Glomerular visceral epithelial cell (primary cell): ENCODE results near the gene RBKS.
"Not testable (repeated sequence)": the region's sequence is repeated elsewhere in the genome, so short reads cannot be mapped to it uniquely, and the experiment has no call there.

ENCODE experiments used
- DNase-seq: peaks from one replicate; pipeline ENCODE4 v3.0.0-alpha.2; 2016; ENCODE audit errors: extremely low spot score

Gene RBKS

GRCh38 chr2:27906074-27906473 is 15.9 kb upstream of the RBKS start:
- no peak for DNase-seq

- DNase-seq, result no peak
These were observed 14.1 kb upstream of the RBKS start for GRCh38 chr2:27904405-27904665.

DNA sequence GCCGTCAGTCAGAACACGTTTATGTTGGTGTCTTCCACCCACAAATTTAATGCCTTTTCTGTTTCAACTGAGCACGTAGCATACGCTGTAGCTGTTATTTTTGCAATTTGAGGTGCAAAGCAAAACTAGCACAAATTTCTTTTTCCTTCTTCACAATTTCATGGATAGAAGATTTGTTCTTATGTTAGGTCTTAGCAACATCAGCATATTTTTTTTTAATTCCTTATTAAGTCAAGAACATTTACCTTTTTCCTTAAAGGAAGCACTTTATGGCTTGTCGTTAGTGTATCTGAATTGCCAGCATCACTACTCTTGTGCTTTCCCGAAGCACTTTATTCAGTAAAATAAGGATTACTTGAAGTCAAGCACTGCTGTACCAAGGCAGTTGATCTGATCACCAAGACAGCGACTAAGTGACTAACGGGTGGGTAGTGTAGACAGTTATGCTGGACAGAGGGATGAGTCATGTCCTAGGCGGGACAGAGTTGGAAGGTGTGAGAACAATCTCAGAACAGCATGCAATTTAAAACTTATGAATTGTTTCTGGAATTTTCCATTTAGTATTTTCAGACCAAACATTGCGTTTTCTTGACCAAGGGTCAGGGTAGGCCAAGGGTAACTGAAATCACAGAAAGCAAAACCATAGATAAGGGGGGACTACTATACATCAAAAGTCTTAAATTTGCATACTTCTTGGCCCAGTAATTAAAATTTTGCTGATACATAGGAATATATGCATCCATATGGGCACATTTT is 13.6 kb upstream of the RBKS start:
- peak; percentile 42 for DNase-seq

DNA sequence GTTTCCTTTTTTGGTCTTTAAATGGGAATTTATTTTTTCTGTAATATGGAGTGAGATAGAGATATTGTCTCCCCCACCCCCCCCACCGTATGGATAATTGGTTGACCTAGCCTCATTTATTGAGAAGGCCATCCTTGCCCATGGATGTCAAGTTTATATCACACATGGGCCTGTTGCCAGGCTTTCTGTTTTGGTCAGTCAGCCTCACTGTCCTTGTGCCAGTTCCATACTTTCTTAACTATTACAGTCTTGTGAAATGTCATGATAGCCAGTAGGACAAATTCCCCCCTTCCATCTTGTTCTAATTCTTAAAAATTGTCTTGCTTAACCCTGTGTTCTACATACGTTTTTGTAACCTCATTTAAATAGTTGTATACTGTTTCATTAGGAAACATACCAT is 12.8 kb upstream of the RBKS start:
- DNase-seq, result no peak

GRCh38 chr2:27902098-27902497 is 11.9 kb upstream of the RBKS start:
- DNase-seq, result no peak

DNA sequence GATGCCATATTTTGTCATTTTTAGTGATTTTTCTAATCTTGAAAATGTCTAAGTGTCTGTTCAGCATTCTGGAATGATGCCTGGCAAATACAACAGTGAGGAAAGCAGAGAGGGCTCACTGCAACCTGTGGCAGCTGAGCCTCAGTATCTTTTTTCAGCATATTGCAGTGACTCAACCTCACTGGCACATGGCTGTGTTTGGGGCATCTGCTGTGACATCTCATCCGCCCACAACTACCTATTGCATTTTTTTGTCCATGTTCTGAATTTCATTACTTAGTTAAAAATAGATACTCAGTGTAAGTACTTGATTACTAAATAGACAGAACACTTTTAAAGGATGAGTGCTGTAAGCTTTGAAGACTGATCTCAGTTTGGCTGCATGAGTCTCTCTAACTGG is 11.0 kb upstream of the RBKS start:
- DNase-seq, result no peak

- no peak for DNase-seq
These were observed 7.5 kb upstream of the RBKS start for GRCh38 chr2:27897717-27898116.

- no peak for DNase-seq
These were observed 2.8 kb upstream of the RBKS start for GRCh38 chr2:27893006-27893405.

DNA sequence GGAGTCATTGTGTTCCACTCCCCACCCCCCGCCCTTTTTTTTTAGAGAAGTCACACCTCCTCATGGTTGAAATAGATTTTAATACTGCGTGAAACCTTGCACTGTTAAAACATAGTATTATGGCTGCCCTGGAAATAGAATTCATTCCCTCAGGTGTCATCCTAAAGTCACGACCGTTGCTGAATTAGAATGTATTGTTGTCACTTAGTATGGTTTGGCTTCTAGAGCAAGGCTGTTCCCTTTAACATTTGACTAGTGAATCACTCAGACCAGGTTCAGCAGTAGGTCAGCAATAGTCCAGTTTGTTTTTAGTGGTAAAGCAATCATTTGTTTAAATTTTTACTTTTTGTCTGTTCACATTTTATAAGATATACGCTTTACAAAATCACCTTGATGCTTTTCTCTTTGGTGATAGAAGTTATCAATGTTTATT is 1.5 kb upstream of the RBKS start:
- DNase-seq, result no peak

DNA sequence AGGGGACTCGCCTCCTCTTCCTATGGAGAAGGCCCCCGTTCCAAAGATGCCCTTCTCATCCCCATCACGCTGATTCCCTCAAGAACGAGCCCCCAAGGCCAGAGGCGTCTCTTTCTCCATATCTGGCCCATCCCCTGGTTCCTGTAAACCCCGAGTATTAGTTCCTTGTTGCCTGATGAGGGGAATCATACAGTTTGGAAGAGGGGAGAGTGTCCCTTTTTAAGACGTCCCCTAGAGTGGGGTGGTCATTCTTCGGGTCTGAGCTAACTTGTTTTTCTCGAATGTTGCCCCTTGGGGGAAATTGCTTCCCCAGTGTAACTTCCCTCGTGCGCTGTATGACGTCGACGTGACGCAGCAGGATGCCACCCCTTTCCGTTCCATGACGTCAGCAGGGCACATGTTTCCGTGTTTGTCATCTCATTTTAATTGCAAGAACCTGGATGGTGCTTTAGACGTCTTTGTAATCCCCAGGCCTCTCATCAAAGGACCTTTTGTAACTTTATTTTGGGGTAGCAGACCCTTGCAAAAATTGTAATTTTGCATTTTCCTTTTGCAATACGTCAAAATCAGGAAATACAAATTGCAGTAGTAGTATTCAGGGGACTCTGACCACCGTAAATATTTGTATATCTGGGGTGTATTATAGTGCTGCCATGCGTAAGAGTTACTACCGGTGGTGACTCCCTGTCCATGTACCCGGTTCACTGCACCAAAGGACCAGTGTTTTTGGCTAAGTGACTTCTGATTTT is 911 bp upstream of the RBKS start:
- peak; percentile 46 for DNase-seq

GRCh38 chr2:27889774-27890145 is 427 bp downstream of the RBKS start:
- peak; percentile 48 for DNase-seq

- peak; percentile 27 for DNase-seq
These were observed 1.4 kb downstream of the RBKS start for GRCh38 chr2:27888790-27889189.

DNA sequence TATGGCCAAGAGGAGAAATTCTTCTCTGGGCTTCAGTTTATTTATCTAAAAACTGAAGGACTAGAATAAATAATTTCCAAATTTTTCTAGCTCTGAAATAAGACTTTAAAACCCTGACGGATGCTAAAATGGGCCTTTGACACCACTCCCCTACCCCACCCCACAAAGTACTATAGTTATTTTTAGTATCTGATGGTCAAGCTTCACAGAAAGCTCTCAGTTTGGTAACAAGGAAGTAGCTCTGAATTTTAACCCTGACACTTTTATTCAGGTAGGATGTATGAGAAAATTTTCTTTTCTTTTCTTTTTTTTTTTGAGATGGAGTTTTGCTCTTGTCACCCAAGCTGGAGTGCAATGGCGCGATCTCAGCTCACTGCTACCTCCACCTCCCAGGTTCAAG is 2.4 kb downstream of the RBKS start:
- DNase-seq, result no peak

- DNase-seq, result no peak
These were observed 3.1 kb downstream of the RBKS start for GRCh38 chr2:27887111-27887510.

GRCh38 chr2:27886322-27886721 is 3.9 kb downstream of the RBKS start:
- no peak for DNase-seq

- DNase-seq, result no peak
These were observed 4.5 kb downstream of the RBKS start for GRCh38 chr2:27885661-27886060.

- no peak for DNase-seq
These were observed 5.0 kb downstream of the RBKS start for GRCh38 chr2:27885234-27885633.

DNA sequence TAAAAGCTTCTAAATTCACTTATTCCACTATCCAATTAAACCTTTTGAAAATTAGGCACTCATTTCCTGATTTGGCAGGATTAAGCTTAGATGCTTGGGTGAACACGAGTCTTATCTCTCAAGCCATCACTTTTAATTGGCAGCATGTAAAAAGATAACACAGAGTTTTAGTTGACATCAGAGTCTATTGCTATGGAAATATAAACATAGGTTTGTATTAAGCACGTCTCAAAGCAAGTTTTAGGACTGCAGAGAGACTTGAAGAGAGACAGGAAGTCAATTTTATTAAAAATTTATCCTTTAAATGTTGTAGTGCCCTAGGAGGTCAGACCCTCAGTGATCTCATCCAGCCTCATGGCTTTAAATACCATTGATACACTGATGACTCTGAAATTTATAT is 5.6 kb downstream of the RBKS start:
- no peak for DNase-seq

DNA sequence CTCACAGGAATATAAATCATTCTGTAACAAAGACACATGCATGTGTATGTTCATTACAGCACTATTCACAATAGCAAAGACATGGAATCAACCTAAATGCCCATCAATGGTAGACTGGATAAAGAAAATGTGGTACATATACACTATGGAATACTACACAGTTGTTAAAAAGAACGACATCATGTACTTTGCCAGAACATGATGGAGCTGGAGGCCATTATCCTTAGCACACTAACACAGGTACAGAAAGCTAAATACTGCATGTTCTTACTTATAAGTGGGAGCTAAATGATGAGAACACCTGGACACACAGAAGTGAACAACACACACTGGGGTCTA is 7.6 kb downstream of the RBKS start:
- DNase-seq, result not testable (repeated sequence)

GRCh38 chr2:27881815-27882583 is 8.2 kb downstream of the RBKS start:
- peak; percentile 75 for DNase-seq

- no peak for DNase-seq
These were observed 11.4 kb downstream of the RBKS start for GRCh38 chr2:27878825-27879224.

DNA sequence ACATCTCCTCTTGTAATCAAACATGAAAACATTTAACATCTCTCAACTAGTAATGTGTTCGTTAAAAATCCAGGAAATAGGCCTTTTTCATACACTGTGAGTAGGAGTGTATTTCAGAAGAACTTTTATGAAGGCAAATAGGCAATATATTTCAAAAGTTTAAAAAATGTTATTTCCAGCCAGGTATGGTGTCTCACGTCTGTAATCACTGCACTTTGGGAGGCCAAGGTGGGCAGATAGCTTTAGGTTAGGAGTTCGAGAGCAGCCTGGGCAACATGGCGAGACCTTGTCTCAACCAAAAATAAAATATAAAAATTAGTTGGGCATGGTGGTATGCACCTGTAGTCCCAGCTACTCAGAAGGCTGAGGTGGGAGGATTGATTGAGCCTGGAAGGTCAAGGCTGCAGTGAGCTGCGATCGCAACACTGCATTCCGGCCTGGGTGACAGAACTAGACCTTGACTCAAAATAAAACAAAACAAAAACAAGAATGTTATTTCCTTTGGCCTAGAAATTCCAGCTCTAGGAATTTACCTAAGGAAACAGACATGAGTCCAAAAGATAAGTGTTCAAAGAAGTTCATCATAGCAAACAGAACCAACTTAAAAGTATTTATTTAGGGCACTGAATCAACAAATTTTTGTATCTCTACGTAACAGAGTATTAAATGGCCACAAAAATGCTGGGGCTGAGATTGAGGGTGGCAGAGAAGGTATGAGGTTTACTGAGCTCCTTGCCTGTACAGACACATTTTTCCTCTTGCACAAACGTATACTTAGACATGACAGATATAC is 14.9 kb downstream of the RBKS start:
- no peak for DNase-seq
